T47D (cell line): ENCODE measurements around the gene TIPARP.
"Not testable (repeated sequence)": the region's sequence is repeated elsewhere in the genome, so short reads cannot be mapped to it uniquely, and the experiment has no call there.

Experiments used
- DNase-seq, 2 experiments: peaks; one replicate each; pipeline versions ENCODE4 v3.0.0 to v3.0.0-alpha.2; 2011 to 2012; ENCODE audit warnings: low read depth in 1 of 2, low spot score in 1 of 2
- JUND ChIP-seq: IDR thresholded peaks from 2 replicates; pipeline ENCODE4 v1.6.1; 2012; ENCODE audit warnings: low read depth
- in situ Hi-C: cut with HindIII; loops from 2 replicates; pipeline ENCODE4 v1.10.0; 2016; ENCODE audit warnings: low sequenced_read_pairs, low pct_unique_long_range_greater_than_20kb

The TIPARP gene

GRCh38 chr3:156732261-156732660 is 57.9 kb downstream of the TIPARP start:
- in situ Hi-C loops = no loop called here
- no peak for DNase-seq
- no peak for TF ChIP-seq JUND

DNA sequence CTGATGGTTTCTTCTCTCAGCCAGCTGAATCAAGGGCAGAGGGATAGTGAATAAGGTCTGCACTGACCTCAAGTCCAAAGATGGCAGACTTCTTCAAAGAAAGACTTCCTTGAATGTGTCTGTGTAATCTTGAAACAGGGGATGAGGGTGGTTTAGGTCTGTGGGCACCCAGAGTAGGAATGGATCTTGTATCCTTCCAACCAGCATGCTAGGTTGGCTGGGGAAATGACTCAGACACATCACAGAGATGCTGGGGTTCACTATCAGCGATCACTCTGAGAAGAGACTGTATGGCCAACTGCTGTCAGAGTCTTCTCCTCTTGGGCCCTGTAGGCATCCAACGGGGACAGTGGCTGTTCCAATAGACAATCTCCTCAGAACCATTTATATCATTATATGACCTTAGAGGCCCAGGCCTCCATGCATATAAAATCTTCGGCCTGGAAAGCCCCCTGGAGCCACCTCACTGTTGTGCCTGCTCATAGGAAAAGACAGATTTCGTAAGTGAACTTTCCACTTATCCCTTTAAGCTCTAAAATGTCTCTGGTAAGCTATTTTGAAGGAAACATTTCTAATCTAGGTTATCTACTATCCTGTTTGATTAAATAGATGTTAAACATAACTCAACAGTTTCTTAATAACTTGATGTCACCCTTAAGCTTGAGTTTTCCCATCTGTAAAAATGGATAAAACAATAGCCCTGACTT is 58.5 kb downstream of the TIPARP start:
- no peak for TF ChIP-seq JUND
- in situ Hi-C loops = no loop called here
- DNase-seq = no peak

DNA sequence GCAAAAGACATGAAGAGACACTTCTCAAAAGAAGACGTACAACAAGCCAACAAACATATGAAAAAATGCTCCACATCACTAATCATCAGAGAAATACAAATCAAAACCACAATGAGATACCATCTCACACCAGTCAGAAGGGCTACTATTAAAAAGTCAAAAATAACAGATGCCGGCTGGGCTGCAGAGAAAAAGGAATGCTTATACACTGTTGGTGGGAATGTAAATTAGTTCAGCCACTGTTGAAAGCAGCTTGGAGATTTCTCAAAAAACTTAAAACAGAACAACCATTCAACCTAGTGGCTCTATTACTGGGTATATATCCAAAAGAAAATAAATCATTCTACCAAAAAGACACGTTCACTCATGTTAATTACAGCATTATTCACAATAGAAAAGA is 60.3 kb downstream of the TIPARP start:
- in situ Hi-C loops, DNase-seq: not testable (repeated sequence)

GRCh38 chr3:156735471-156735870 is 61.1 kb downstream of the TIPARP start:
- peak; percentile 66 to 85 for DNase-seq
- in situ Hi-C loops = no loop called here
- peak; percentile 84 for TF ChIP-seq JUND

DNA sequence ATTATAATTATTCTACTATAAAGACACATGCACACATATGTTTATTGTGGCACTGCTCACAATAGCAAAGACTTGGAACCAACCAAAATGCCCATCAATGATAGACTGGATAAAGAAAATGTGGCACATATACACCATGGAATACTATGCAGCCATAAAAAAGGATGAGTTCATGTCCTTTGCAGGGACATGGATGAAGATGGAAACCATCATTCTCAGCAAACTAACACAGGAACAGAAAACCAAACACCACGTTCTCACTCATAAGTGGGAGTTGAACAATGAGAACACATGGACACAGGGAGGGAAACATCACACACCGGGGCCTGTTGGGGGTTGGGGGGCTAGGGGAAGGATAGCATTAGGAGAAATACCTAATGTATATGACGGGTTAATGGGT is 62.7 kb downstream of the TIPARP start:
- in situ Hi-C loops, DNase-seq: not testable (repeated sequence)

GRCh38 chr3:156738251-156738650 is 63.9 kb downstream of the TIPARP start:
- no peak for DNase-seq
- no peak for TF ChIP-seq JUND
- in situ Hi-C loops = no loop called here

DNA sequence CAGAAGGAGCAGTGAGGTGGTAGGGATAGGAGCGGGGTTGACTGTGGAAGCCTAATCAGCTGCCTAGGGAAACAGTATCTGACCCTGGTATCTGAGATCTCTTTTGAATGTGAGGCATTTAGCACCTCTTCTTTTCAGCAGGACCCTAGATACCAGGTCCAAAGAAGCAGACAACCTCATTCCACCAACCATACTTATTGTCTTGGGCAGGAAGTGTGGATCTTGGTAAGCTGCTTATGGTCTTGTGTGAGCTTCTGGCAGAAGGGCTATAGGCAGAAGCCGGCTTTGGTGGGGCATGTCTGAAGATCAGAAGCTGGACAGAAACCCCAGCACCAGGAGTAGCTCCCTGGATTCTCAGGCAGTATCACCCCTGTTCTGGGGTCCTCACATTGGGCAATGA is 65.6 kb downstream of the TIPARP start:
- in situ Hi-C loops = no loop called here
- TF ChIP-seq JUND = no peak

DNA sequence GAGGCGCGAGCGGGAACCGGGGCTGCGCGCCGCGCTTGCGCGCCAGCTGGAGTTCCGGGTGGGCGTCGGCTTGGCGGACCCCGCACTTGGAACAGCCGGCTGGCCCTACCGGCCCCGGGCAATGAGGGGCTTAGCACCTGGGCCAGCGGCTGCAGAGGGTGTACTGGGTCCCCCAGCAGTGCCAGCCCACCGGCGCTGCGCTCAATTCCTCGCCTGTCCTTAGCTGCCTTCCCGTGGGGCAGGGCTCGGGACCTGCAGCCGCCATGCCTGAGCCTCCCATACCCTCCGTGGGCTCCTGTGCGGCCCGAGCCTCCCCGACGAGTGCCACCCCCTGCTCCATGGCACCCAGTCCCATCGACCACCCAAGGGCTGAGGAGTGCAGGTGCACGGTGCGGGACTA is 66.2 kb downstream of the TIPARP start:
- in situ Hi-C loops, DNase-seq: not testable (repeated sequence)

More for the DNA sequence above, 65.6 kb downstream of the TIPARP start:
- no peak for DNase-seq

DNA sequence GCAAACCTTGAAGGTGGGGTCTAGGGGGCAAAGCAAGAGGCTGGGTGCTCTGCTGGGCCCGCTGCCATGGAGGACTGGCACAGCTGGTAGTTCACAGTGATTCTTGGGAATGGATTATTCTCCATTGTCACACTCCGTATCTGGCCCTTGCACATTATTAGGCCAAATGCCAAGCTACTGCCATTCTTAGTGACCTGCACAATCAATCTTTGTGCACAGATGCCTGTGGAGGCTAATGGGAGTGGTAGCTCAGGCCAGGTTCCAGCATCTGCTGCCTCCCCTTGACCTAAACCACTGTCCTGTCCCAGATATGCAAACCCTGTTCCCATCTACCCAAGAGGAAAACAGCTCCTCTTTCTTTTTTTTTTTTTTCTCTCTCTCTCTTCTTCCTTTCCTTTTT is 67.5 kb downstream of the TIPARP start:
- no peak for TF ChIP-seq JUND
- DNase-seq = no peak
- in situ Hi-C loops = no loop called here

DNA sequence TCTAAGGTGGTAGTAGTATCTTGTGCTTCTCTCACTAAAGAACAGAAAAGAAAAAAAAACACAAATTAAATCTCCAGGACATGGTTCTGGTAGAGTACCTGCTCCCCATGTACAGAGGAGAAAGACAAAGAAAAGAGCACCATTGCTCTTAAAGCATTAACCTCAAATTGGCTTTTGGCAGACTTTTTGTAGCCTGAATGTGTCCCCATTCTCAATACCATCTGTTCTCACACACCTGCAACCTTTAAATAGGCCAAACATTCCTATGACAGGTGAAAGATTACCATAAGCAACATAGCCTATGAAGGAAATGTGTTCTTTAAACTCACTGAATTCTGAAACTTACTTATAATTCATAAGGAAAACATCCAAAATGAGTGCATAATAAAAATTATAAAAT is 68.0 kb downstream of the TIPARP start:
- TF ChIP-seq JUND = no peak
- in situ Hi-C loops = no loop called here
- DNase-seq = no peak

DNA sequence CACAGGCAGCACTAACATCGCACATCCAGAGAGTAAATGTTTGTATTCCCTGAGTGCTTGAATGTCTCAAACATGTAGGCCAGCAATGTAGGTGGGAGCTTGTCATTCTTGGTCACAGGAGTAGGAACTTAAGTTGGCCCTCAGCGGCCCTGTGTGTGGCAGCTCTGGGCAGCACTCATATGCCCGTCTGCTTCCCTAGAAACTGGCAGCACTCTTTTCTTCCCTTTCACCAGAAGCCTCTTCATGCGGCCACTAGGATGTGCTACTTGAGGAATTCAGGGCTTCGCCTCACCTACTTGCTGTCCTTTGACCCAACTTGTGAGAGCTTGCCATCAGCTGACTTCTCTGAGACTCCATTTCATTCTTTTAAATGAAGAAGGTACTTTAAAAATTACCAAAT is 69.5 kb downstream of the TIPARP start:
- no peak for TF ChIP-seq JUND
- no peak for DNase-seq
- in situ Hi-C loops = no loop called here

GRCh38 chr3:156744631-156745030 is 70.2 kb downstream of the TIPARP start:
- TF ChIP-seq JUND = no peak
- in situ Hi-C loops = no loop called here
- DNase-seq = no peak

GRCh38 chr3:156745766-156746165 is 71.4 kb downstream of the TIPARP start:
- in situ Hi-C loops = no loop called here
- no peak for TF ChIP-seq JUND
- no peak for DNase-seq

DNA sequence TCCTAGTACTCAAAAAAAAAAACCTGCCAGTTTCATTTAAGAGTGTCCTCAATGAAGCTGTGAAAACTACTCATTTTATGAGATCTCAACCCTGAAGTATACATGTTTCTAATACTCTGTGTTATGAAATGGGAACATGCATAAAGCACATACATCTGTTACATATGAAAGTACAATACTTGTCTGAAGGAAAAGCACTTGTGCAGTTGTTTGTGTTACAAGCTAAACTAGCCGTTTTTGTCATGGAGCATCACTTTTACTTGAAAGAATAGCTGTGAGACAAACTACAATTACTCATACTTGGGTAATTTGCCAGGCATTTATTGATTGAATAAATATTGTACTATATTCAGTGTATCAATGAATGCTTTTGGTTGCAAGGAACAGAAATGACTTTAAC is 72.7 kb downstream of the TIPARP start:
- in situ Hi-C loops = no loop called here
- TF ChIP-seq JUND = no peak
- DNase-seq = no peak
